HepG2 (cell line): Measurements from ENCODE around the gene PLEKHA6. TPM values are rescaled to one million over a fixed set of nuclear protein-coding genes. Genes with fewer than 3 reads are reported as not detected.

Experiments
- ARNT2 ChIP-seq: sonication (generic); formaldehyde crosslinking; IDR thresholded peaks from 2 replicates; pipeline ENCODE4 v1.8.0; 2022; ENCODE audit warnings: mild to moderate bottlenecking, low read depth, missing genetic modification reagents, moderate library complexity
- CAMTA2 ChIP-seq: sonication (generic); formaldehyde crosslinking; IDR thresholded peaks from 2 replicates; pipeline ENCODE4 v1.4.0; 2020; ENCODE audit warnings: mild to moderate bottlenecking, missing genetic modification reagents, borderline replicate concordance
- FOXP1 ChIP-seq, 2 experiments: fragments of 450-650 bp in 1 of 2; IDR thresholded peaks; 2 replicates each; pipeline ENCODE4 v1.6.1; 2017 to 2018; ENCODE audit warnings: antibody characterized with exemption in 1 of 2
- MAFG ChIP-seq: sonication (generic); formaldehyde crosslinking; IDR thresholded peaks from 2 replicates; pipeline ENCODE4 v1.5.1; 2020; ENCODE audit warnings: mild to moderate bottlenecking, missing genetic modification reagents
- NFKB2 ChIP-seq: sonication (generic); formaldehyde crosslinking; IDR thresholded peaks from 2 replicates; pipeline ENCODE4 v1.4.0; 2020; ENCODE audit warnings: missing genetic modification reagents, borderline replicate concordance
- NFYB ChIP-seq: sonication (generic); formaldehyde crosslinking; IDR thresholded peaks from 2 replicates; pipeline ENCODE4 v1.4.0; 2020; ENCODE audit warnings: missing genetic modification reagents
- SP2 ChIP-seq: sonication (generic); formaldehyde crosslinking; IDR thresholded peaks from 2 replicates; pipeline ENCODE4 v1.5.1; 2020; ENCODE audit warnings: mild to moderate bottlenecking, missing genetic modification reagents
- ZNF652 ChIP-seq: IDR thresholded peaks from 2 replicates; pipeline ENCODE4 v1.6.1; 2016; ENCODE audit warnings: low read depth, borderline replicate concordance
- polyA plus RNA-seq, 8 experiments: library from polyadenylated mRNA; depleted of rRNA in 3 of 8; stranded (reverse) in 7 of 8; unstranded in 1 of 8; fragments of >200 nt; fragmentation: Illumina TruSeq in 4 of 8; extraction: Trizol in 4 of 8; gene quantifications; 2 replicates each; pipeline versions ENCODE4 v1.2.1 to v1.2.3, GENCODE V29; 2011 to 2016; ENCODE audit warnings: low read depth in 4 of 8, missing spikeins in 1 of 8, mixed read lengths in 1 of 8; ENCODE audit not compliant: insufficient read depth in 1 of 8
- total RNA-seq, 5 experiments: library from RNA; depleted of rRNA; stranded (reverse); fragments of >200 nt; fragmentation: Illumina TruSeq; extraction: Trizol; gene quantifications; 2 replicates each; pipeline ENCODE4 v1.2.3, GENCODE V29; 2016; ENCODE audit warnings: low read depth in 1 of 5
- TF ChIP-seq, protein P1 (sequence below): sonication (generic); formaldehyde crosslinking; IDR thresholded peaks from 2 replicates; pipeline ENCODE4 v1.5.0; 2020; ENCODE audit warnings: mild to moderate bottlenecking, missing genetic modification reagents, borderline replicate concordance
- TF ChIP-seq, protein P2 (sequence below): sonication (generic); formaldehyde crosslinking; IDR thresholded peaks from 2 replicates; pipeline ENCODE4 v1.8.0; 2022; ENCODE audit warnings: mild to moderate bottlenecking, missing genetic modification reagents, moderate library complexity
- TF ChIP-seq, protein P3 (sequence below): sonication (generic); formaldehyde crosslinking; IDR thresholded peaks from 2 replicates; pipeline ENCODE4 v1.5.1; 2020; ENCODE audit warnings: mild to moderate bottlenecking, missing genetic modification reagents, moderate library complexity
- TF ChIP-seq, protein P4 (sequence below): sonication (generic); formaldehyde crosslinking; IDR thresholded peaks from 2 replicates; pipeline ENCODE4 v1.5.0; 2020; ENCODE audit warnings: missing genetic modification reagents
- TF ChIP-seq, protein P5 (sequence below): sonication (generic); formaldehyde crosslinking; IDR thresholded peaks from 2 replicates; pipeline ENCODE4 v1.4.0; 2020; ENCODE audit warnings: mild to moderate bottlenecking, missing genetic modification reagents

Gene PLEKHA6
- total and polyA plus RNA-seq, 2 of the 13 experiments (the other 11 are each of a cell fraction or from before 2014, with no cell fraction given), result 5.3 to 11.4 TPM

DNA sequence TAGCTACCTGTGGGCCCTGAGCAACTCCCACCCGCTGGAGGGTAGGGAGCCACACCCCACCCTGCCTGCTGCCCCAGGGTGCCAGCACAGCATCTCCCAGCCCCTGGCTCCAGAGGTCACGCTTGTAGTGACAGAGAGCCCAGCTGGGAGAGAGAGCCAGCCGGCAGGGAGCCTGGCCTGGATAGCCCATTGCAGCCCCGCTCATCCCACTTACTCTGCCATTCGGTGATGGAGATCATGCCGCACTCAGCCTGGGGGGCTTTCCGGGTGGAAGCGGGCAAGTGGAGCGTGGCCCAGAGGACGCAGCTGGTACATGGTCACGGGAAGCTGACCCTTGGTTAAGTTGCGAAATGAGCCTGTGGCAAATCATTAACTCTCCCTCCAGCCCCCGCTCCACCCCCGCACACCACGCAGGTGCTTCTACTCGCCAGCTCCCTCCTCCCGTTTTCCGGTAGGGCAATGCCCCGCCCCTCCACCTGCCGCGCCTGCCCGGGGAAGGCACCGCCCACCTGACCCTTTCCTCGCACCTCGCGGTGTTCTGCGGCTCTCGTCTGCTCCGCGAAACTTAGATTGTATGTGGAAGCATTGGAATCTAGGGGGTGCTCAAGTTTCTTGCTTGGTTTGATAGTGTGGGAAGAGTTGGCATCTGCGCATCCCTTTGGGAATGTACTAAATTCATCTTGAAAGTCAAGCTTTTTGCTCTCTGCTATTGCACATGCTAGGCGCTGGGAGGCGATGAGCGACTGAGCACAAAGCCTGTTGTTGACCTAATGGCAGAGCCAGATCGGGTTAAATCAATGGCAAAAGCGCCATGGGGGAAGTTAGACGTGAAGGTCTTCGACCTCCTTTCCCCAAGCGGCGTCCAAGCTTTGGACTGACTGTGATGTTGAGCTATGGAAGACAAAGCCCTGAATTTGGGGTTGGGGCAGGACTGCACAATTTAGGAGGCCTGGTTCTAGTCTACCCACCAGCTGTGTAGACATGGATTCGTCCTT lies 145.8 kb downstream of the PLEKHA6 start, which contains the start of gene GOLT1A (continued):
- TF ChIP-seq, protein P1, sequence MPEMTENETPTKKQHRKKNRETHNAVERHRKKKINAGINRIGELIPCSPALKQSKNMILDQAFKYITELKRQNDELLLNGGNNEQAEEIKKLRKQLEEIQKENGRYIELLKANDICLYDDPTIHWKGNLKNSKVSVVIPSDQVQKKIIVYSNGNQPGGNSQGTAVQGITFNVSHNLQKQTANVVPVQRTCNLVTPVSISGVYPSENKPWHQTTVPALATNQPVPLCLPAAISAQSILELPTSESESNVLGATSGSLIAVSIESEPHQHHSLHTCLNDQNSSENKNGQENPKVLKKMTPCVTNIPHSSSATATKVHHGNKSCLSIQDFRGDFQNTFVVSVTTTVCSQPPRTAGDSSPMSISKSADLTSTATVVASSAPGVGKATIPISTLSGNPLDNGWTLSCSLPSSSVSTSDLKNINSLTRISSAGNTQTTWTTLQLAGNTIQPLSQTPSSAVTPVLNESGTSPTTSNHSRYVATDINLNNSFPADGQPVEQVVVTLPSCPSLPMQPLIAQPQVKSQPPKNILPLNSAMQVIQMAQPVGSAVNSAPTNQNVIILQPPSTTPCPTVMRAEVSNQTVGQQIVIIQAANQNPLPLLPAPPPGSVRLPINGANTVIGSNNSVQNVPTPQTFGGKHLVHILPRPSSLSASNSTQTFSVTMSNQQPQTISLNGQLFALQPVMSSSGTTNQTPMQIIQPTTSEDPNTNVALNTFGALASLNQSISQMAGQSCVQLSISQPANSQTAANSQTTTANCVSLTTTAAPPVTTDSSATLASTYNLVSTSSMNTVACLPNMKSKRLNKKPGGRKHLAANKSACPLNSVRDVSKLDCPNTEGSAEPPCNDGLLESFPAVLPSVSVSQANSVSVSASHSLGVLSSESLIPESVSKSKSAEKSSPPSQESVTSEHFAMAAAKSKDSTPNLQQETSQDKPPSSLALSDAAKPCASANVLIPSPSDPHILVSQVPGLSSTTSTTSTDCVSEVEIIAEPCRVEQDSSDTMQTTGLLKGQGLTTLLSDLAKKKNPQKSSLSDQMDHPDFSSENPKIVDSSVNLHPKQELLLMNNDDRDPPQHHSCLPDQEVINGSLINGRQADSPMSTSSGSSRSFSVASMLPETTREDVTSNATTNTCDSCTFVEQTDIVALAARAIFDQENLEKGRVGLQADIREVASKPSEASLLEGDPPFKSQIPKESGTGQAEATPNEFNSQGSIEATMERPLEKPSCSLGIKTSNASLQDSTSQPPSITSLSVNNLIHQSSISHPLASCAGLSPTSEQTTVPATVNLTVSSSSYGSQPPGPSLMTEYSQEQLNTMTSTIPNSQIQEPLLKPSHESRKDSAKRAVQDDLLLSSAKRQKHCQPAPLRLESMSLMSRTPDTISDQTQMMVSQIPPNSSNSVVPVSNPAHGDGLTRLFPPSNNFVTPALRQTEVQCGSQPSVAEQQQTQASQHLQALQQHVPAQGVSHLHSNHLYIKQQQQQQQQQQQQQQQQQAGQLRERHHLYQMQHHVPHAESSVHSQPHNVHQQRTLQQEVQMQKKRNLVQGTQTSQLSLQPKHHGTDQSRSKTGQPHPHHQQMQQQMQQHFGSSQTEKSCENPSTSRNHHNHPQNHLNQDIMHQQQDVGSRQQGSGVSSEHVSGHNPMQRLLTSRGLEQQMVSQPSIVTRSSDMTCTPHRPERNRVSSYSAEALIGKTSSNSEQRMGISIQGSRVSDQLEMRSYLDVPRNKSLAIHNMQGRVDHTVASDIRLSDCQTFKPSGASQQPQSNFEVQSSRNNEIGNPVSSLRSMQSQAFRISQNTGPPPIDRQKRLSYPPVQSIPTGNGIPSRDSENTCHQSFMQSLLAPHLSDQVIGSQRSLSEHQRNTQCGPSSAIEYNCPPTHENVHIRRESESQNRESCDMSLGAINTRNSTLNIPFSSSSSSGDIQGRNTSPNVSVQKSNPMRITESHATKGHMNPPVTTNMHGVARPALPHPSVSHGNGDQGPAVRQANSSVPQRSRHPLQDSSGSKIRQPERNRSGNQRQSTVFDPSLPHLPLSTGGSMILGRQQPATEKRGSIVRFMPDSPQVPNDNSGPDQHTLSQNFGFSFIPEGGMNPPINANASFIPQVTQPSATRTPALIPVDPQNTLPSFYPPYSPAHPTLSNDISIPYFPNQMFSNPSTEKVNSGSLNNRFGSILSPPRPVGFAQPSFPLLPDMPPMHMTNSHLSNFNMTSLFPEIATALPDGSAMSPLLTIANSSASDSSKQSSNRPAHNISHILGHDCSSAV, result no peak
- TF ChIP-seq MAFG (no peak), FOXP1 (IDR thresholded peaks at IDR 0.05) (no peak), FOXP1 (CRISPR knock-in tag; IDR thresholded peaks at IDR 0.05) (no peak), SP2 (CRISPR knock-in tag) (no peak), NFKB2 (CRISPR knock-in tag) (peak; percentile 89; the same call in 1 of the 2 replicates), ARNT2 (CRISPR knock-in tag) (peak; percentile 85; the same call in 1 of the 2 replicates), NFYB (CRISPR knock-in tag) (no peak), ZNF652 (CRISPR knock-in tag) (peak; percentile 73), CAMTA2 (CRISPR knock-in tag) (0 out of 2 replicates have a peak, but pooled peaks have one; percentile 26)
- TF ChIP-seq, protein P2, sequence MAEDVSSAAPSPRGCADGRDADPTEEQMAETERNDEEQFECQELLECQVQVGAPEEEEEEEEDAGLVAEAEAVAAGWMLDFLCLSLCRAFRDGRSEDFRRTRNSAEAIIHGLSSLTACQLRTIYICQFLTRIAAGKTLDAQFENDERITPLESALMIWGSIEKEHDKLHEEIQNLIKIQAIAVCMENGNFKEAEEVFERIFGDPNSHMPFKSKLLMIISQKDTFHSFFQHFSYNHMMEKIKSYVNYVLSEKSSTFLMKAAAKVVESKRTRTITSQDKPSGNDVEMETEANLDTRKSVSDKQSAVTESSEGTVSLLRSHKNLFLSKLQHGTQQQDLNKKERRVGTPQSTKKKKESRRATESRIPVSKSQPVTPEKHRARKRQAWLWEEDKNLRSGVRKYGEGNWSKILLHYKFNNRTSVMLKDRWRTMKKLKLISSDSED, result 0 out of 2 replicates have a peak, but pooled peaks have one; percentile 16
- TF ChIP-seq, protein P3, sequence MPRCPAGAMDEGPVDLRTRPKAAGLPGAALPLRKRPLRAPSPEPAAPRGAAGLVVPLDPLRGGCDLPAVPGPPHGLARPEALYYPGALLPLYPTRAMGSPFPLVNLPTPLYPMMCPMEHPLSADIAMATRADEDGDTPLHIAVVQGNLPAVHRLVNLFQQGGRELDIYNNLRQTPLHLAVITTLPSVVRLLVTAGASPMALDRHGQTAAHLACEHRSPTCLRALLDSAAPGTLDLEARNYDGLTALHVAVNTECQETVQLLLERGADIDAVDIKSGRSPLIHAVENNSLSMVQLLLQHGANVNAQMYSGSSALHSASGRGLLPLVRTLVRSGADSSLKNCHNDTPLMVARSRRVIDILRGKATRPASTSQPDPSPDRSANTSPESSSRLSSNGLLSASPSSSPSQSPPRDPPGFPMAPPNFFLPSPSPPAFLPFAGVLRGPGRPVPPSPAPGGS, result peak; percentile 59
- TF ChIP-seq, protein P4, sequence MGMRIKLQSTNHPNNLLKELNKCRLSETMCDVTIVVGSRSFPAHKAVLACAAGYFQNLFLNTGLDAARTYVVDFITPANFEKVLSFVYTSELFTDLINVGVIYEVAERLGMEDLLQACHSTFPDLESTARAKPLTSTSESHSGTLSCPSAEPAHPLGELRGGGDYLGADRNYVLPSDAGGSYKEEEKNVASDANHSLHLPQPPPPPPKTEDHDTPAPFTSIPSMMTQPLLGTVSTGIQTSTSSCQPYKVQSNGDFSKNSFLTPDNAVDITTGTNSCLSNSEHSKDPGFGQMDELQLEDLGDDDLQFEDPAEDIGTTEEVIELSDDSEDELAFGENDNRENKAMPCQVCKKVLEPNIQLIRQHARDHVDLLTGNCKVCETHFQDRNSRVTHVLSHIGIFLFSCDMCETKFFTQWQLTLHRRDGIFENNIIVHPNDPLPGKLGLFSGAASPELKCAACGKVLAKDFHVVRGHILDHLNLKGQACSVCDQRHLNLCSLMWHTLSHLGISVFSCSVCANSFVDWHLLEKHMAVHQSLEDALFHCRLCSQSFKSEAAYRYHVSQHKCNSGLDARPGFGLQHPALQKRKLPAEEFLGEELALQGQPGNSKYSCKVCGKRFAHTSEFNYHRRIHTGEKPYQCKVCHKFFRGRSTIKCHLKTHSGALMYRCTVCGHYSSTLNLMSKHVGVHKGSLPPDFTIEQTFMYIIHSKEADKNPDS, result 0 out of 2 replicates have a peak, but pooled peaks have one; percentile 17
- TF ChIP-seq, protein P5, sequence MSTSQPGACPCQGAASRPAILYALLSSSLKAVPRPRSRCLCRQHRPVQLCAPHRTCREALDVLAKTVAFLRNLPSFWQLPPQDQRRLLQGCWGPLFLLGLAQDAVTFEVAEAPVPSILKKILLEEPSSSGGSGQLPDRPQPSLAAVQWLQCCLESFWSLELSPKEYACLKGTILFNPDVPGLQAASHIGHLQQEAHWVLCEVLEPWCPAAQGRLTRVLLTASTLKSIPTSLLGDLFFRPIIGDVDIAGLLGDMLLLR, result peak; percentile 80; the same call in 1 of the 2 replicates
